H9 (cell line): ENCODE measurements around the gene NXPH1. TPM values are rescaled to one million over a fixed set of nuclear protein-coding genes. Genes with fewer than 3 reads are reported as not detected.

Experiments used
- DNase-seq: peaks from one replicate; pipeline ENCODE4 v3.0.0-alpha.2; 2017
- H2AFZ ChIP-seq: one replicate; pipeline ENCODE4 v1.6.1; 2013; ENCODE audit warnings: mild to moderate bottlenecking, low read length, control low read depth, moderate library complexity
- H2AK5ac ChIP-seq: 2 replicates; pipeline ENCODE4 v1.6.1; 2013; ENCODE audit warnings: low read length, control low read depth, mixed read lengths; ENCODE audit not compliant: insufficient read length
- H2BK120ac ChIP-seq: one replicate; pipeline ENCODE4 v1.6.1; 2013; ENCODE audit warnings: low read depth, mild to moderate bottlenecking, low read length, control low read depth, inconsistent platforms; ENCODE audit not compliant: poor library complexity, severe bottlenecking
- H2BK12ac ChIP-seq: 2 replicates; pipeline ENCODE4 v1.6.1; 2013; ENCODE audit warnings: low read length, control low read depth, mixed read lengths, low read depth; ENCODE audit not compliant: insufficient read length
- H2BK15ac ChIP-seq: 2 replicates; pipeline ENCODE4 v1.6.1; 2013; ENCODE audit warnings: low read depth, low read length, control low read depth
- H2BK20ac ChIP-seq: one replicate; pipeline ENCODE4 v1.6.1; 2013; ENCODE audit warnings: low read depth, mild to moderate bottlenecking, low read length, control low read depth, inconsistent platforms; ENCODE audit not compliant: poor library complexity, severe bottlenecking
- H2BK5ac ChIP-seq: 2 replicates; pipeline ENCODE4 v1.6.1; 2013; ENCODE audit warnings: low read length, control low read depth, mixed read lengths; ENCODE audit not compliant: insufficient read length
- H3K14ac ChIP-seq: 2 replicates; pipeline ENCODE4 v1.6.1; 2013; ENCODE audit warnings: low read length, control low read depth; ENCODE audit not compliant: insufficient read depth
- H3K18ac ChIP-seq: 2 replicates; pipeline ENCODE4 v1.6.1; 2013; ENCODE audit warnings: low read depth, mild to moderate bottlenecking, mixed read lengths, low read length, control low read depth; ENCODE audit not compliant: insufficient read length
- H3K23ac ChIP-seq: 2 replicates; pipeline ENCODE4 v1.6.1; 2013; ENCODE audit warnings: low read length, control low read depth, mixed read lengths, low read depth; ENCODE audit not compliant: insufficient read length
- H3K23me2 ChIP-seq: 2 replicates; pipeline ENCODE4 v1.6.1; 2013; ENCODE audit warnings: low read depth, mild to moderate bottlenecking, mixed read lengths, low read length, control low read depth; ENCODE audit not compliant: insufficient read length, poor library complexity, severe bottlenecking
- H3K27ac ChIP-seq: 2 replicates; pipeline ENCODE4 v1.5.1; 2013; ENCODE audit warnings: low read length, control low read depth, mixed read lengths, low read depth; ENCODE audit not compliant: insufficient read length
- H3K27me3 ChIP-seq: 2 replicates; pipeline ENCODE4 v1.6.1; 2013; ENCODE audit warnings: low read length, control low read depth, inconsistent platforms; ENCODE audit not compliant: insufficient read depth
- H3K4ac ChIP-seq: 2 replicates; pipeline ENCODE4 v1.6.1; 2013; ENCODE audit warnings: low read depth, mild to moderate bottlenecking, control low read depth, inconsistent platforms, low read length, moderate library complexity
- H3K4me1 ChIP-seq: 2 replicates; pipeline ENCODE4 v1.6.1; 2013; ENCODE audit warnings: low read length, control low read depth, inconsistent platforms; ENCODE audit not compliant: insufficient read depth
- H3K4me2 ChIP-seq: 2 replicates; pipeline ENCODE4 v1.6.1; 2013; ENCODE audit warnings: low read length, control low read depth, mixed read lengths; ENCODE audit not compliant: insufficient read length, insufficient read depth
- H3K56ac ChIP-seq: 2 replicates; pipeline ENCODE4 v1.6.1; 2013; ENCODE audit warnings: low read depth, mild to moderate bottlenecking, mixed read lengths, low read length, control low read depth; ENCODE audit not compliant: insufficient read length
- H3K79me1 ChIP-seq: 2 replicates; pipeline ENCODE4 v1.6.1; 2013; ENCODE audit warnings: low read depth, mild to moderate bottlenecking, moderate library complexity, low read length, control low read depth, inconsistent platforms; ENCODE audit not compliant: insufficient read depth, poor library complexity, severe bottlenecking
- H3K79me2 ChIP-seq: 2 replicates; pipeline ENCODE4 v1.6.1; 2013; ENCODE audit warnings: low read length, control low read depth, inconsistent platforms; ENCODE audit not compliant: insufficient read depth
- H3K9ac ChIP-seq: 2 replicates; pipeline ENCODE4 v1.6.1; 2013; ENCODE audit warnings: low read length, control low read depth, mixed read lengths; ENCODE audit not compliant: insufficient read length; ENCODE audit errors: extremely low read depth
- H3K9me3 ChIP-seq: one replicate; pipeline ENCODE4 v1.6.1; 2013; ENCODE audit warnings: low read depth, low read length, inconsistent platforms; ENCODE audit not compliant: control insufficient read depth
- H3T11ph ChIP-seq: one replicate; pipeline ENCODE4 v1.6.1; 2013; ENCODE audit warnings: mild to moderate bottlenecking, low read length, control low read depth, inconsistent platforms
- H4K20me1 ChIP-seq: one replicate; pipeline ENCODE4 v1.6.1; 2013; ENCODE audit not compliant: control insufficient read depth, insufficient read length, insufficient read depth
- H4K5ac ChIP-seq: 2 replicates; pipeline ENCODE4 v1.6.1; 2013; ENCODE audit warnings: low read depth, mild to moderate bottlenecking, mixed read lengths, low read length, control low read depth; ENCODE audit not compliant: insufficient read length
- H4K8ac ChIP-seq: replicated peaks from 2 replicates; pipeline ENCODE4 v1.6.1; 2013; ENCODE audit warnings: low read length, control low read depth, mixed read lengths, low read depth; ENCODE audit not compliant: insufficient read length
- H4K91ac ChIP-seq: 2 replicates; pipeline ENCODE4 v1.6.1; 2013; ENCODE audit warnings: low read depth, mild to moderate bottlenecking, moderate library complexity, mixed read lengths, low read length, control low read depth; ENCODE audit not compliant: insufficient read length
- H3K27ac Mint-ChIP-seq, 3 experiments: 2 replicates in 2 of 3; 3 replicates in 1 of 3; pipeline ENCODE4 v1.8.0; 2020 to 2021; ENCODE audit warnings: mixed read lengths in 3 of 3, mild to moderate bottlenecking in 1 of 3, moderate library complexity in 1 of 3
- H3K27me3 Mint-ChIP-seq: 2 replicates; pipeline ENCODE4 v1.8.0; 2021; ENCODE audit warnings: low read depth, mild to moderate bottlenecking, moderate library complexity, mixed read lengths
- H3K36me3 Mint-ChIP-seq, 3 experiments: 2 replicates in 2 of 3; 3 replicates in 1 of 3; pipeline ENCODE4 v1.8.0; 2020 to 2021; ENCODE audit warnings: low read depth in 3 of 3, mixed read lengths in 3 of 3; ENCODE audit not compliant: insufficient read depth in 1 of 3
- H3K4me1 Mint-ChIP-seq, 2 experiments: 2 replicates each; pipeline ENCODE4 v1.8.0; 2020; ENCODE audit warnings: mixed read lengths in 2 of 2
- H3K4me3 Mint-ChIP-seq, 2 experiments: 2 replicates in 1 of 2; 3 replicates in 1 of 2; pipeline ENCODE4 v1.8.0; 2020 to 2021; ENCODE audit warnings: mild to moderate bottlenecking in 2 of 2, mixed read lengths in 2 of 2, moderate library complexity in 1 of 2
- H3K9me3 Mint-ChIP-seq, 2 experiments: 2 replicates in 1 of 2; 3 replicates in 1 of 2; pipeline ENCODE4 v1.8.0; 2020; ENCODE audit warnings: mild to moderate bottlenecking in 2 of 2, mixed read lengths in 2 of 2, moderate library complexity in 1 of 2
- WGBS: extraction: QIAGEN DNeasy Blood & Tissue Kit; methylation state at CpG from one replicate; pipeline ENCODE4 v1.1.7; 2013; ENCODE audit warnings: missing lambda C conversion rate, low lambda C conversion rate, mixed read lengths; ENCODE audit not compliant: insufficient read length; ENCODE audit errors: extremely low coverage; 5-methylcytosine and 5-hydroxymethylcytosine counted together
- total RNA-seq: library from RNA; stranded (reverse); gene quantifications from 2 replicates; pipeline ENCODE4 v1.2.1, GENCODE V29; 2021
- TF ChIP-seq, protein P1 (sequence below): fragments of 200-600 bp; sonication (generic); conservative IDR thresholded peaks from 3 replicates; pipeline ENCODE4 v1.8.0; 2021; ENCODE audit warnings: antibody characterized with exemption, mild to moderate bottlenecking

Gene NXPH1
- total RNA-seq, 1 experiment from 2014 or later, result 0.15 TPM

DNA sequence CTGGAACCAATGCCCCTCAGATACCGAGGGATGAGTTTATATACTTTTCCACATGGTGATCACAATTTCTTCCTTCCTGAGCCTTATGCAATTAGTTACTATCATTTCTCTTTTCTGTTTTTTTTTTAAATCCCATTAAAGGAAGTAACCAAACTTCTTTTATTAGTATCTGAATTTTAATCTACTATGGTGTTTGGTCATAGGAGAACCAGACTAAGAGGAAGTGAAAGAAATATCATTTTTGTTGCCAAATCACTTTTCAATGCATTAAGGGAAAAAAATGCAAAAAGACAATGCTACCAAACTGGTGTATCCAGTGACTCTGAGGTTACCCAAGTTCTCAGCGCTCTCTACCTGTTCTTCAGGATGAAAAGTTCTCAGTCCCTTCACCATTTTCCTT lies 167.7 kb downstream of the NXPH1 start:
- no peak overlapping the region for H3K27ac ChIP-seq
- no peak overlapping the region for H2AFZ ChIP-seq
- no peak overlapping the region for H3K27ac Mint-ChIP-seq
- H3T11ph ChIP-seq, result no peak overlapping the region
- DNase-seq, result no peak
- no peak overlapping the region for H2BK12ac ChIP-seq
- no peak overlapping the region for H3K4ac ChIP-seq
- H3K36me3 Mint-ChIP-seq, result no peaks in the 10 kb centered on the region
- H4K20me1 ChIP-seq, result no peaks in the 10 kb centered on the region
- TF ChIP-seq, protein P1, sequence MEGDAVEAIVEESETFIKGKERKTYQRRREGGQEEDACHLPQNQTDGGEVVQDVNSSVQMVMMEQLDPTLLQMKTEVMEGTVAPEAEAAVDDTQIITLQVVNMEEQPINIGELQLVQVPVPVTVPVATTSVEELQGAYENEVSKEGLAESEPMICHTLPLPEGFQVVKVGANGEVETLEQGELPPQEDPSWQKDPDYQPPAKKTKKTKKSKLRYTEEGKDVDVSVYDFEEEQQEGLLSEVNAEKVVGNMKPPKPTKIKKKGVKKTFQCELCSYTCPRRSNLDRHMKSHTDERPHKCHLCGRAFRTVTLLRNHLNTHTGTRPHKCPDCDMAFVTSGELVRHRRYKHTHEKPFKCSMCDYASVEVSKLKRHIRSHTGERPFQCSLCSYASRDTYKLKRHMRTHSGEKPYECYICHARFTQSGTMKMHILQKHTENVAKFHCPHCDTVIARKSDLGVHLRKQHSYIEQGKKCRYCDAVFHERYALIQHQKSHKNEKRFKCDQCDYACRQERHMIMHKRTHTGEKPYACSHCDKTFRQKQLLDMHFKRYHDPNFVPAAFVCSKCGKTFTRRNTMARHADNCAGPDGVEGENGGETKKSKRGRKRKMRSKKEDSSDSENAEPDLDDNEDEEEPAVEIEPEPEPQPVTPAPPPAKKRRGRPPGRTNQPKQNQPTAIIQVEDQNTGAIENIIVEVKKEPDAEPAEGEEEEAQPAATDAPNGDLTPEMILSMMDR, result no peak
- no peak overlapping the region for H2BK20ac ChIP-seq
- no peaks in the 10 kb centered on the region for H3K27me3 ChIP-seq
- no CpG with 5 or more reads among the region's 2 CpGs for WGBS
- no peak overlapping the region for H3K18ac ChIP-seq
- no peak overlapping the region for H4K91ac ChIP-seq
- H4K8ac ChIP-seq, result no peak overlapping the region
- H3K56ac ChIP-seq, result no peak overlapping the region
- H3K4me3 Mint-ChIP-seq, result no peak overlapping the region
- H2BK15ac ChIP-seq, result no peak overlapping the region
- no peaks in the 10 kb centered on the region for H3K23me2 ChIP-seq
- H2BK120ac ChIP-seq, result no peak overlapping the region
- no peaks in the 10 kb centered on the region for H3K79me2 ChIP-seq
- H2AK5ac ChIP-seq, result no peak overlapping the region
- H3K27me3 Mint-ChIP-seq, result no peaks in the 10 kb centered on the region
- no peaks in the 10 kb centered on the region for H3K9me3 ChIP-seq
- no peaks in the 10 kb centered on the region for H3K79me1 ChIP-seq
- no peak overlapping the region for H3K23ac ChIP-seq
- no peak overlapping the region for H4K5ac ChIP-seq
- no peak overlapping the region for H3K9ac ChIP-seq
- H3K9me3 Mint-ChIP-seq, result no peaks in the 10 kb centered on the region
- peaks cover under 1 to 1% of the 10 kb centered on the region in 2 experiments for H3K4me1 Mint-ChIP-seq
- no peak overlapping the region for H3K14ac ChIP-seq
- H3K4me2 ChIP-seq, result no peak overlapping the region
- no peaks in the 10 kb centered on the region for H3K4me1 ChIP-seq
- H2BK5ac ChIP-seq, result no peak overlapping the region
